ENCODE measurements around the gene IZUMO1.
"Not testable (repeated sequence)": the region's sequence is repeated elsewhere in the genome, so short reads cannot be mapped to it uniquely, and the experiment has no call there.

The IZUMO1 gene

DNA sequence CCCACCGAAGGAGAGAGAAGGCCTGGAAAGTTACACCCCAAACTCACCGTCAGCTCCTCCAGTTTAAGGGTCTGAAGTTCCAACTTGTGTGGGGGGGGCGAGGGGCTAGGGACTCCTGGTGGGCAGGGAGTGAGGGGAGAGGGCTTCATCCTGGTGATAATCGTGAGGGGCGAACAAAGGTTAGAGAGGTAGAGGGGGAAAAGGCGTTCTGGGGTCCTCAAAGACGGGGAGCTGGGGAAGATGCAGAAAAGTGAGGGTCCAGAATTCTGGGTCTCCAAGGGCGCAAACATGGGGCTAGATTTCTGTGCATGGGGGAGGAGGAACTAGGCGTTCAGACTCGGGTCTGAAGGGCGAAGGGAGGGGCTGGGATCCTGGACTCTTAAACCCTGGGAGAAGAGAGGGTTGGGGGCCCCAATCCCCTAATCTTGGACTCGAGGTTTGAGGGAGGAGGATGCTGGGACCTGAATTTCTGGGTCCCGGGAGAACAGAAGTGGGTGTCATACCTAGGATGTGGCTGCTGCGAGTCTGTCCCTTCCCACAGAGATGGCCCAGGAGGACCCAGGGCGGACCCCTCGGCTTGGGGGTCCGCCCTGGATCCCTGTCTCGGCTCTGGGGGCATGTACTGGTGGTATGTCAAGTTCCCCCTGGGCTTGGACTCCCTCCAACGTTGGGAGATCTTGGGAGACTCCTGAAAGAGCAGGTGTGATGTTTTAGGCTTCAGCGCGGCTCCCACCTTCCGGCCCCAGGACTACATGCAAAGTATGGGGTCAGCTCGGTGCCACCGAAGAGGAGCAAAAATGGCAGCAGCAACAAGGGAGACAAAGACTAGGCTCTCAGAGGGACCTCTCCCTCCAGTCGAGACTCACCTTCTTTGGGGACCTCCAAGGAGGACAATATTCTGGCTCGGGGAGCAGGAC, 31.7 kb downstream of the IZUMO1 start:
- DNase-seq (ENCODE audit: low read depth in 1 of 2, low spot score in 1 of 2): no peak

DNA sequence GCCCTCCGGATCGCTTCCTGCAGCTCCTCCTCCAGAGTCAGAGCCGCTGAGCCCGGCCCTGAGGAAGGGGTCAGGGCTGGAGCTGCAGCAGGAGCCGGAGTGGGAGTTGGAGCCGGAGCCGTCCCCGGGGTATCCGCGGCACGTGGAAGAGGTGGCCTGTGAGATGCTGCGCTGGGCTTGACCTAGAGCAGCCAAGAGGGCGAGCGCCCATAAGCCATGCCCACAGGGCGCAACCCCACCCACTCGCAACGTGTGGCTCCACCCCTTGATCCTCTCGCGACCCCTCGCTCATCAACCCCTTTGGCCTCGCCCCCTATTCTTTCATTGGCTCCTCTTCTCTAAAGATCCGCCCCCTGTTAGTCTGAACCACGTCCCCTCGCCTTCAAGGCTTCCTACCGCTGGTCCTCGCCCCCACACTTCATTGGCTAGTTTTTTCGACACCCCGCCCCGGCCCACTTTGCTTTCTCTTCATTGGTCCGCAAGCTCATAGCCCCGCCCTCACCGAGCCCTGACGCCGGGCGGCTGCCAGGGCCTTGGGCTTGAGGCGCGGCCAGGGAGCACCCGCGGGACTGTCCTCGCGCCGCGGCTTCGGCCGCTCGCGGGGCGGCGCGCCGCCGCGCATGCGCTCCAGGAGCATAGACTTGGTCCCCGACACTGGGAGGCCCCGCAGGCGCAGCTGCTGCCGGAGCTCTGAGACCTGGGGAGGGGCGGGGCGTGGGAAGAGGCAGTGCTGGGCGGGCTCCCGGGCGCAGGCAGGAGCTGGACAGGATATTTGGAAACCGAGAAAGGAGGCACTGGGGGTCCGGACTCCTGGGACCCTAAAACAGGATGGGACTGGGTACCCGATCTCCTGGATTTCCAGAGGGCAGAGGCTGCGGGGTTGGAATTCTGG, 32.6 kb downstream of the IZUMO1 start:
- peak; percentile 94 to 95 for DNase-seq (ENCODE audit: low read depth in 1 of 2, low spot score in 1 of 2)

DNA sequence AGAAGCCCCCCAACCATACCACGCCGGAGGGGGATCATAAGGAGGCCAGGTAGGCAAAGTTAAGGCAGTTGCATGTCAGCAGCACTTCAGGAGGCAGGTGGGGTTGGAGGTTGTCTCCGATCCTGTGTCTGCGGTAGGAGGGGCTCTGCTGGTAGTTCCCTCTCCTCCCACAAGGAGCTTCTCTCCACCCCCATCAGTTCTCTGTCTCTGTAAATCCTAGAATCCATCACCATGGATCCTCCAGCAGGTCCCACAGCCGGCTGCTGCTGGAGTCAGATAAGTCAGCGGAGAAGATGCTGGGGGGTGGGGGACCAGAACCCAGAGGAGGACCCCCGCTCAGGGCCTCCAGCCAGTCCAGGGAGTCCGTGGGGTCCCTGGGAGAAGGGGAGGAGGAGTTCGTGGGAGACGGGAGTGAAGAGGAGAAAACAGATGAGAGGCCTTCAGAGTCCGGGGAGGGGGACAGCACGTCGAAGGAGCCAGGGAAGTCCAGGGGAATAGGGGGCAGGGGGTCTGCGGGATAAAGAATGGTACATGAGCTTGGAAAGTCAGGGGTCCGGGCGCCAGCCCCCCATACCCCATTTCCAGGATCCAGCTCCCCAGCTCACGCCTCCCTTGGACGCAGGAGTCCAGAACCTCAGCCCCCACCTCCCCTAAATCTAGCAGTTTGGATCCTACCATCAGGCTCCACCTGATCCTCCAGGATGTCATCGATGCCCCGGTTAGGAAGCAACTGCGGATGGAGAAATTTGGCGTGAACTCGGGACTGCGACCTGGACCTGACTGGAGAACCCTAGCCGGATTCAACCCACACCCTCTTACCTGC, 33.5 kb downstream of the IZUMO1 start:
- no peak for DNase-seq (ENCODE audit: low read depth in 1 of 2, low spot score in 1 of 2)

DNA sequence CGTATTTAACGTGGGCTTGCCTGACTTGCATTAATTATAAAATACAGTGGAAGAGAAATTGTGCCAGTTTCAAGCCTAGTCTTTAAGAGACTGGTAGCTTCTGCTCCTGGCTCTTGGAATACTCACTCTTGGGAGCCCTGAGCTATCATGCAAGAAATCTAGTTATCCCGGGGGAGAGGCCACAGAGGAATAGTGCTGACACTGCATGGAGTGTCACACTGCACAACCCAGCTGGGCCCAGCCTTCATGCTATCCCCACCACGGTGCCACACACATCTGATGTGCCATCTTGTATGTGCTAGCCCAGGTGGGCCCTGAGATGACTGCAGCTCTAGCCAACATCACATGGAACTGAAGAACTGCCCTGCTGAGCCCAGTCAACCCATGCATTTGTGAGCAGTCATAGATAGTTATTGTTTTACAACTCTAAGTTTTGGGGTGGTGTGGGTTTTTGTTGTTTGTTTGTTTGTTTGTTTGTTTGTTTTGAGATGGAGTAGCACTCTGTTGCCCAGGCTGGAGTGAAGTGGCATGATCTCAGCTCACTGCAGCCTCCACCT, 35.5 kb downstream of the IZUMO1 start:
- DNase-seq (ENCODE audit: low read depth in 1 of 2, low spot score in 1 of 2): no peak

DNA sequence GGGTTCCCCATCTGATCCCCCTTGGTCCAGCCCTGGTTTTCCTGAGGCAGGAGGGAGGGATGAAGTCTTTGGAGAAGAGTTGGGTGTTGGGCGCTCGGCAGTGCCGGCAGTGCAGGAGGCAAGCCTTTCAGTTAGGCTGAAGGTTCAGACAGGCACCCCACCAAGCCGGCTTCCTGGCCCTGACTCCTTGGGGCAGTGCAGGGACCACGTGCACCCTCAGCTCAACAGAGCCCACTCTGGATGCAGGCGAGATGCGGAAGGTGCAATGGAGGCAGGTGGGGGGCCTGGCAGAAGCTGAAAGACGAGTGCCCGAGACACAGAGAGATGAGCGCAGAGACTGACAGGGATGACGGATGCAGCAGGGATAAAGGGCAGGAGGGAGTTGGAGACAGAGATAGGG, 38.2 kb downstream of the IZUMO1 start:
- DNase-seq (ENCODE audit: low read depth in 1 of 2, low spot score in 1 of 2): no peak

DNA sequence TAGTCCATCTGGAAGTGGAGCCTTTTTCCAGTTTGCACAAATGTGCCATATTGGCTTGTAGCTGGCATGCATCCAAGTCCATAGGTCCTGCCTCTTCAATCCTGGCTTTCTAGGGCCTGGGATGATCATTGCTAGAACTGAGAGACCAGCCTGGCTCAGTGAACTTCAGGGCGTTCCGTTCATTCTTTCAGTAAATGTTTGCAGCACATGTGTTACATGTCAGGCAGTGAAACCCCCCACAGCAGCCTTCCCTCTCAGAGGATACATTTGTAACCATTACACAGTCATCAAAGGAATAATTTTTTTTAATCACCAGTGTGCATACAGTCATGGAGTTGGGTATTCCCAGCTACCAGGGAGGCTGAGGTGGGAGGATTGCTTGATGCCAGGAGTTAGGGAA, 41.3 kb downstream of the IZUMO1 start:
- no peak for DNase-seq (ENCODE audit: low read depth in 1 of 2, low spot score in 1 of 2)

DNA sequence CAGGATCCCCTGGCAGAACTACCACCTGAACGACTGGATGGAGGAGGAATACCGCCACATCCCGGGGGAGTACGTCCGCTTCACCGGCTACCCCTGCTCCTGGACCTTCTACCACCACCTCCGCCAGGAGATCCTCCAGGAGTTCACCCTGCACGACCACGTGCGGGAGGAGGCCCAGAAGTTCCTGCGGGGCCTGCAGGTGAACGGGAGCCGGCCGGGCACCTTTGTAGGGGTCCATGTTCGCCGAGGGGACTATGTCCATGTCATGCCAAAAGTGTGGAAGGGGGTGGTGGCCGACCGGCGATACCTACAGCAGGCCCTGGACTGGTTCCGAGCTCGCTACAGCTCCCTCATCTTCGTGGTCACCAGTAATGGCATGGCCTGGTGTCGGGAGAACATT, 43.4 kb downstream of the IZUMO1 start:
- no peak for DNase-seq (ENCODE audit: low read depth in 1 of 2, low spot score in 1 of 2)

DNA sequence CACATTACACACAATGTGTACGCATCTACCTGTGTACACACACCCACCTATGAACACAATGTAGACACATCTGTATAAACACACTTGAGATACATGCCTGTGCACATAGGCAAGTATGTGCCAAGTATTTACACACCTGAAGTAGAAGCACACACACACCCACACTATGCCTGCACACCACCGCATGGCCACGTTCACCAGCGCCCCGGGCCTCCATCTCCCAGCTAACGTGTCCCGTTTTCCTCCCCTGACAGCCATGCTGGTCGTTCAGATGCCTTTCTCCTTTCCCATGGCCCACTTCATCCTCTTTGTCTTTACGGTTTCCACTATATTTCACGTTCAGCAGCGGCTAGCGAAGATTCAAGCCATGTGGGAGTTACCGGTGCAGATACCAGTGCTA, 44.0 kb downstream of the IZUMO1 start:
- no peak for DNase-seq (ENCODE audit: low read depth in 1 of 2, low spot score in 1 of 2)

DNA sequence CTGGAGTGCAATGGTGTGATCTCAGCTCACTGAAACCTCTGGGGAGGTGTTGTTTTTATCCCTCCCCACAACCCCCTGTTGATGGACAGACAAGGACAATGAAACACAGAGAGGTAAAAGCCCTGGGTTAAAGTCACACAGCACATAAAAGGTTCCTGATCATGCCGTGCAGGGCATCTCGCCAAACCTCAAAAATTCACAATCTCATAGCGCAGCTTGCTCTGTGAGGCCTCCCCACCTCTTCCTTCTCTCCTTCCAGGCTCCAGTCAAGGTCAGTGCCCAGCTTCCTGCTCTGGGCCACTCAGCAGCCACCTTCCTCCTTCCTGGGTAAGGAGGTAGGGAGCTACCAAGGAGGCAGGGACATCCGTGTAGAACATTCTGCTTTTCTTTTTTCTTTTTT, 48.7 kb downstream of the IZUMO1 start:
- DNase-seq (ENCODE audit: low read depth in 1 of 2, low spot score in 1 of 2): no peak

DNA sequence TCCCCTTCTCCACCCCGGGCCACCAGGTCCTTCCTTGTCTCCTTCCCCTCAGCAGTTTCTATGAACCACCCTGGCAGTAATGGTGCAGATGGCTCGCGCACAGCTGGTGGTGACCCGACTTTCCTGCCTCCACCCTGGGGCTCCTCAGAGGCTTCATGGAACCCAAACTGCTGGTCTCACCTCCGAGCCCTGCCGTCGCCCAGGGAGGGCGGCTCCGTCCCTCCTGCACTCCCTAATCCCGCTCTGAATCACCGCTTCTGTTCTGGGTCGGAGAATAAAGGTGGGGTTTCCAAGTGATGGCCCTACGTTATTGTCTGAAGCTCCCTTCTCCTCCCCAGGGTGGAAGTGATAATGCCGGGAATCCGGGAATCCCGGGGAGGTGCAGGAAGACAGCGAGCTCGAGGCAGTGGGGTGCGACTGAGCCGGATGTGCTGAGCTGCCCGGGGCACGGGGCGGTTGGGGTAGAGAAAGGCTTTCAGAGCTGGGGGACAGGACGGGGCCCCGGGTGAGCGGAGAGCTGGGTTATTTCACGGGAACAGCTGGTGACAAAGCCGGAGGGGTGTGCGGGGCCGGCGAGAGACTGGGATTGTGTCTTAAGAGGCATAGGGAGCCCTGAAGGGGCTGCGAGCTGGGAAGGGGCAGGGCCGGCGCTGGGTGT, 50.2 kb downstream of the IZUMO1 start:
- DNase-seq (ENCODE audit: low read depth in 1 of 2, low spot score in 1 of 2): no peak

DNA sequence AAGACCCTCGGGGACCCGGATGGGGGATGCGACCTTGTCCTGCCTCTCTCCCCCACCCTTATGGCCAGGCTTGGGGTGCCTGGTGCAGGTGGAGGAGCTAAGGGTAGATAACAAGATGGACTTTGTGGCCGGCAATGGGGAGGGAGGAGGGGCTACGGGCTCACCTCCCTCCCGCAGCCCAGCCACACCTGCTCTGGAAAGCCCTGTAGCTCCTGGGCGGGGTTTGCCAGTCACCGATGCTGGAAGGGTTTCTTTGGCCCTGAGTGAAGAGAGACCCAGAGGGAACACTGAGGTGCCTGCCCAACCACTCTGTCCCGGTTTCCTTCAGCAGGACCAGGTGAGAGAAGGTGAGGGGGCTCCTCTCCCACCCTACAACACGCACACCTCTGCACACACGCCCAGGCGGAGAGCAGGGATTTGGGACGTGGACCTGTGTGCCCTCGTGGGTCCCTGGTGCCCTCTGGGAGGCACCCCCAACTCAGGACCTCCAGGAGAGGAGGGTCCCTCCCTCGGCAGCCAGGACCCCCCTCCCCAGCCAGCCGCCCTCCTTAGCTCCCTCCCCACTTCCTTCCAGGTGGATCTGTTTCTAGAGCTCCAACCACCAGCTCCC, 50.9 kb downstream of the IZUMO1 start, which contains the start of gene FUT2:
Gene FUT2, plus strand, starts transcription at position 229 of the 610 bp plus-strand sequence. CDS start 6,986 bp downstream, outside the sequence.
- DNase-seq (ENCODE audit: low read depth in 1 of 2, low spot score in 1 of 2): no peak

DNA sequence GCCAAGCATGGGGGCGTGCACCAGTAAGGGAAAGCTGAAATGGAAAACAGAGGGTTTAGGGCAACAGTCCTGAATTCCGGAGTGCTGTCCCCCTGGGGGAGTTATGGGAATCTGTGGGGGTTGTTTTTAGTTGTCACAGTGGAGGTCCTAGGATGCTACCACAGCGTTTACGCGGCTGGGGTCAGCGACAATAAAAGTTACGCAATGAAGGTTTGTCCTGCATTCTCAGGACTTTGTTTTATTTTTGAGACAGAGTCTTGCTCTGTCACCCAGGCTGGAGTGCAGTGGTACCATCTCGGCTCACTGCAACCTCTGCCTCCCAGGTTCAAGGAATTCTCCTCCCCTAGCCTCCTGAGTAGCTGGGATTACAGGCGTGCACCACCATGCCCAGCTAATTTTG, 53.1 kb downstream of the IZUMO1 start:
- DNase-seq (ENCODE audit: low read depth in 1 of 2, low spot score in 1 of 2): not testable (repeated sequence)

Data from activated T-helper 1 cell treated with anti-CD3 and anti-CD28 coated beads, Interleukin-2, amount 50 U/mL, for 16 hours (primary cell).